SU-DHL-6 (cell line): Measurements from ENCODE around the gene APOL4.
"Not testable (repeated sequence)": the region's sequence is repeated elsewhere in the genome, so short reads cannot be mapped to it uniquely, and the experiment has no call there.

Experiments
- H2AFZ ChIP-seq: fragments of 200-600 bp; sonication (generic); 2 replicates; pipeline ENCODE4 v1.6.1; 2014; ENCODE audit warnings: low read depth, mild to moderate bottlenecking, moderate library complexity, mixed read lengths, antibody characterized with exemption, low read length; ENCODE audit not compliant: severe bottlenecking
- H3F3A ChIP-seq: fragments of 200-600 bp; shearing (Covaris generic); 2 replicates; pipeline ENCODE4 v1.6.0; 2016; ENCODE audit warnings: antibody characterized with exemption, mild to moderate bottlenecking; ENCODE audit not compliant: insufficient read depth
- H3K27ac ChIP-seq: fragments of 200-600 bp; sonication (generic); 2 replicates; pipeline ENCODE4 v1.5.1; 2016; ENCODE audit warnings: low read depth, mild to moderate bottlenecking, low read length, moderate library complexity, mixed read lengths
- H3K27me3 ChIP-seq: fragments of 200-600 bp; sonication (generic), shearing (Covaris generic); 2 replicates; pipeline ENCODE4 v1.6.0; 2014; ENCODE audit warnings: mild to moderate bottlenecking, low read length
- H3K36me3 ChIP-seq: fragments of 200-600 bp; sonication (generic); 2 replicates; pipeline ENCODE4 v1.6.1; 2014; ENCODE audit warnings: mild to moderate bottlenecking, low read length, mixed read lengths
- H3K4me2 ChIP-seq: fragments of 300-600, 200-600 bp; shearing (Covaris generic), sonication (generic); 2 replicates; pipeline ENCODE4 v1.6.0; 2014; ENCODE audit warnings: low read length, low read depth, mild to moderate bottlenecking; ENCODE audit not compliant: poor library complexity, severe bottlenecking
- H3K4me3 ChIP-seq: fragments of 200-600 bp; sonication (generic); 2 replicates; pipeline ENCODE4 v1.5.1; 2014; ENCODE audit warnings: antibody characterized with exemption, low read length, mild to moderate bottlenecking, mixed read lengths; ENCODE audit not compliant: insufficient read depth, poor library complexity, severe bottlenecking
- H3K79me2 ChIP-seq: fragments of 200-600 bp; sonication (generic); 2 replicates; pipeline ENCODE4 v1.6.1; 2014; ENCODE audit warnings: mild to moderate bottlenecking, low read length, moderate library complexity; ENCODE audit not compliant: insufficient read depth
- H3K9ac ChIP-seq: fragments of 200-600 bp; sonication (generic); 2 replicates; pipeline ENCODE4 v1.7.0; 2014; ENCODE audit warnings: mild to moderate bottlenecking, low read length
- H3K9me2 ChIP-seq: fragments of 200-600 bp; sonication (generic); replicated peaks from 2 replicates; pipeline ENCODE4 v1.6.1; 2014; ENCODE audit warnings: low read length; ENCODE audit not compliant: insufficient read depth
- H3K9me3 ChIP-seq: fragments of 200-600 bp; sonication (generic); 2 replicates; pipeline ENCODE4 v1.6.1; 2014; ENCODE audit warnings: low read length, mixed read lengths; ENCODE audit not compliant: insufficient read depth
- H4K20me1 ChIP-seq: fragments of 200-600 bp; sonication (generic); 2 replicates; pipeline ENCODE4 v1.6.1; 2014; ENCODE audit warnings: low read depth, mild to moderate bottlenecking, antibody characterized with exemption, low read length, moderate library complexity, mixed read lengths
- EZH2phosphoT487 ChIP-seq: fragments of 200-600 bp; sonication (generic), shearing (Covaris generic); conservative IDR thresholded peaks from 2 replicates; pipeline ENCODE4 v1.6.1; 2018; ENCODE audit warnings: mild to moderate bottlenecking, antibody characterized with exemption, low read length, moderate library complexity, mixed read lengths
- TF ChIP-seq, protein P1 (sequence below): fragments of 200-600 bp; sonication (generic); IDR thresholded peaks from one replicate; pipeline ENCODE4 v1.5.1; 2017; ENCODE audit warnings: antibody characterized with exemption, mild to moderate bottlenecking, low read length, moderate library complexity; ENCODE audit not compliant: insufficient read depth, poor library complexity, severe bottlenecking

The APOL4 gene

DNA sequence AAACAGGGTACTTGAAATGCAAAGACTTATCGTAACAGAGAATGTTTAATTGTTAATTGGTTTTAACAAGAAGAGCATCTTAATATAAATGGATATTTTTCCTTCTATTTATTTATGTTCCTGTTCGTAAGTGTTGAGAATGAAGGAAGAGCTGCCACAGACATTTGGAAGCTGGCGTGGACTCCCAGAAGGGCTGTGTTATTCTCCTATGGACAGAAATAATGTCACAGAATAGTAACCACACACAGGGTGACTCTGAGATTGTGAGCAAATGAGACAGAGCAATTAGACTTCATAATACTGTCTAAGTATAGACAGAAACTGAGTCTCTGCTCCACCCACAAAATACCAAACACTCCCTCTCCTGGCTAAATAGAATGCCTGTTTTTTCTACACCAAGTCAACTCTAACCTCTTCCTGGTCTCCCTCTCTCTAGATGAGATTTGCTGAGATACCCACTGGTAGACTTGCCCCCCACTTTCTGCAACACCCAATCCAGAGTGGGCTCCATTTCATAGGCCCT lies 47.1 kb downstream of the APOL4 start:
- no peaks in the 10 kb centered on the region for H3K9me2 ChIP-seq
- no peaks in the 10 kb centered on the region for H4K20me1 ChIP-seq
- H3K79me2 ChIP-seq, result no peaks in the 10 kb centered on the region
- no peaks in the 10 kb centered on the region for H3K36me3 ChIP-seq
- no peaks in the 10 kb centered on the region for H3K27me3 ChIP-seq
- no peaks in the 10 kb centered on the region for H3K9me3 ChIP-seq
- H2AFZ ChIP-seq, result no peak overlapping the region
- H3K27ac ChIP-seq, result no peak overlapping the region
- TF ChIP-seq, protein P1, sequence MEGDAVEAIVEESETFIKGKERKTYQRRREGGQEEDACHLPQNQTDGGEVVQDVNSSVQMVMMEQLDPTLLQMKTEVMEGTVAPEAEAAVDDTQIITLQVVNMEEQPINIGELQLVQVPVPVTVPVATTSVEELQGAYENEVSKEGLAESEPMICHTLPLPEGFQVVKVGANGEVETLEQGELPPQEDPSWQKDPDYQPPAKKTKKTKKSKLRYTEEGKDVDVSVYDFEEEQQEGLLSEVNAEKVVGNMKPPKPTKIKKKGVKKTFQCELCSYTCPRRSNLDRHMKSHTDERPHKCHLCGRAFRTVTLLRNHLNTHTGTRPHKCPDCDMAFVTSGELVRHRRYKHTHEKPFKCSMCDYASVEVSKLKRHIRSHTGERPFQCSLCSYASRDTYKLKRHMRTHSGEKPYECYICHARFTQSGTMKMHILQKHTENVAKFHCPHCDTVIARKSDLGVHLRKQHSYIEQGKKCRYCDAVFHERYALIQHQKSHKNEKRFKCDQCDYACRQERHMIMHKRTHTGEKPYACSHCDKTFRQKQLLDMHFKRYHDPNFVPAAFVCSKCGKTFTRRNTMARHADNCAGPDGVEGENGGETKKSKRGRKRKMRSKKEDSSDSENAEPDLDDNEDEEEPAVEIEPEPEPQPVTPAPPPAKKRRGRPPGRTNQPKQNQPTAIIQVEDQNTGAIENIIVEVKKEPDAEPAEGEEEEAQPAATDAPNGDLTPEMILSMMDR, result no peak
- no peak for TF ChIP-seq EZH2phosphoT487
- no peak overlapping the region for H3K4me3 ChIP-seq
- H3F3A ChIP-seq, result no peaks in the 10 kb centered on the region
- no peak overlapping the region for H3K4me2 ChIP-seq
- H3K9ac ChIP-seq, result no peak overlapping the region

DNA sequence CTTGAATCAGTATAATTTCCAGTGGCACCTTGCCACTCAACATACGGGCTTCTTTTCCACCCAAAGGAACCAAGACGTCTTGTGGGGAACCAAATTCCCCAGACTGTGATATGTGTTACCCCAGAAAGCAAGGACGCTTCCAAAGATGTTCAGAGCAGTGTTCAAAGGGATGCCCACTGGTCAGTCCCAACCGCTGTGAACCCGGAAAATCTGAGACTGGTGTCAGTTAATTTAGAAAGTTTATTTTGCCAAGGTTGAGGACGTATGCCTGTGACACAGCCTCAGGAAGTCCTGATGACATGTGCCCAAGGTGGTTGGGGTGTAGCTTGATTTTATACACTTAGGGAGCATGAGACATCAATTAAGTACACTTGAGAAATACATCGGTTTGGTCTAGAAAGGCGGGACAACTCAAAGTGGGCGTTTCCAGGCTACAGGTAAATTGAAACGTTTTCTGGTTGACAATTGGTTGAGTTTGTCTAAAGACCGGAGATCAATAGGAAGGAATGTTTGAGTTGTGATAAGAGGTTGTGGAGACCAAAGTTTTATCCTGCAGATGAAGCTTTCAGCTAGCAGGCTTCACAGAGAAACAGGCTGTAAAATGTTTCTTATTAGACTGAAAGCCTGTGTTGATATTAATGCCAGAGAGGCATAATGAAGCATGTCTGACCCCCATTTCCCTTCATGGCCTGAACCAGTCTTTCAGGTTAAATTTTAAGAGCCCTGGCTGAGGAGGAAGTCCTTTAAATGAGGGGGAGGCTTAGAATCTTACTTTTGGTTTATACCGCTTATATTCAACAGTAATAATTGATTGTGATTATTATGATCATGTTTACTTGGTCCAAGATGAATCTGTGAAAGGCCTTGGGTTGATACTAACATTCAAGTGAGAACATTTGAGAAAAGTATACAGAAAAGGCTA lies 47.8 kb downstream of the APOL4 start:
- TF ChIP-seq EZH2phosphoT487, result no peak
- TF ChIP-seq, protein P1, result no peak
- H3K4me3 ChIP-seq, result no peak overlapping the region

GRCh38 chr22:36152821-36153220 lies 48.8 kb downstream of the APOL4 start:
- H3K79me2 ChIP-seq, H3K4me3 ChIP-seq, H3K9ac ChIP-seq, H3K27ac ChIP-seq, H4K20me1 ChIP-seq, H3K27me3 ChIP-seq, H3K9me2 ChIP-seq, H2AFZ ChIP-seq, H3K9me3 ChIP-seq, H3K4me2 ChIP-seq, H3K36me3 ChIP-seq, H3F3A ChIP-seq: not testable (repeated sequence)

More for the DNA sequence above, 47.8 kb downstream of the APOL4 start:
- Histone ChIP-seq H3K36me3 (no peaks in the 10 kb centered on the region), H3K79me2 (no peaks in the 10 kb centered on the region), H3K9ac (no peak overlapping the region), H3K9me3 (no peaks in the 10 kb centered on the region), H3K27me3 (no peaks in the 10 kb centered on the region), H3K9me2 (no peaks in the 10 kb centered on the region), H2AFZ (no peak overlapping the region), H3K4me2 (no peak overlapping the region), H4K20me1 (no peaks in the 10 kb centered on the region), H3F3A (no peaks in the 10 kb centered on the region), H3K27ac (no peak overlapping the region)

DNA sequence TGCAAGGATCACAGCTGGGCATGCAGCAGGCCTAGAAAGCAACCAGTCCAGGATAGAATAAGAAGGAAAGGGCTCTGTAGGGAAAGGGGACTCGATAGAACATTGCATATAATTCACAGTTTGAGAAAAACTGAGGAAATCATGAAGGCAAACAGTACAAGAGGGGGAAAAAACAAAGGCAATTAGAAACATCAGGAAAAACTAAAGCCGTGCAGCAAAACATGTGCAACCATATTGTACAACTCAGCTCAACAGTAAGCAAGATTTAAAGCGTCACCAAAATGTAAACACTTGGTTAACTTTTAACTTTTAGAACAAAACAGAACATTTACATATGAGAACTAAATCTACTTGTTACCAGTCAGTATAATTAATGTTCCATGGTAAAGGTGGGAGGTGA lies 49.5 kb downstream of the APOL4 start:
- no peaks in the 10 kb centered on the region for H3K36me3 ChIP-seq
- H3K4me2 ChIP-seq, result no peak overlapping the region
- H2AFZ ChIP-seq, result no peak overlapping the region
- H3K9ac ChIP-seq, result no peak overlapping the region
- H3K4me3 ChIP-seq, result no peak overlapping the region
- no peak overlapping the region for H3K27ac ChIP-seq
- no peaks in the 10 kb centered on the region for H3K79me2 ChIP-seq
- no peaks in the 10 kb centered on the region for H3F3A ChIP-seq
- H3K9me3 ChIP-seq, result no peaks in the 10 kb centered on the region
- TF ChIP-seq EZH2phosphoT487, result no peak
- TF ChIP-seq, protein P1, result no peak
- H3K9me2 ChIP-seq, result no peaks in the 10 kb centered on the region
- H4K20me1 ChIP-seq, result no peaks in the 10 kb centered on the region
- H3K27me3 ChIP-seq, result no peaks in the 10 kb centered on the region
